OCI-LY3 (cell line): ENCODE data around the gene MAP3K19.

ENCODE experiments used
- CTCF ChIP-seq: fragments of 200-600, 300-600 bp; sonication (generic); IDR thresholded peaks from 2 replicates; pipeline ENCODE4 v1.5.1; 2014; ENCODE audit warnings: antibody characterized with exemption, low read length, low read depth
- EZH2phosphoT487 ChIP-seq: fragments of 200-600 bp; shearing (Covaris generic); IDR thresholded peaks from 2 replicates; pipeline ENCODE4 v1.6.1; 2018; ENCODE audit warnings: antibody characterized with exemption, mixed run types, low read depth

DNA sequence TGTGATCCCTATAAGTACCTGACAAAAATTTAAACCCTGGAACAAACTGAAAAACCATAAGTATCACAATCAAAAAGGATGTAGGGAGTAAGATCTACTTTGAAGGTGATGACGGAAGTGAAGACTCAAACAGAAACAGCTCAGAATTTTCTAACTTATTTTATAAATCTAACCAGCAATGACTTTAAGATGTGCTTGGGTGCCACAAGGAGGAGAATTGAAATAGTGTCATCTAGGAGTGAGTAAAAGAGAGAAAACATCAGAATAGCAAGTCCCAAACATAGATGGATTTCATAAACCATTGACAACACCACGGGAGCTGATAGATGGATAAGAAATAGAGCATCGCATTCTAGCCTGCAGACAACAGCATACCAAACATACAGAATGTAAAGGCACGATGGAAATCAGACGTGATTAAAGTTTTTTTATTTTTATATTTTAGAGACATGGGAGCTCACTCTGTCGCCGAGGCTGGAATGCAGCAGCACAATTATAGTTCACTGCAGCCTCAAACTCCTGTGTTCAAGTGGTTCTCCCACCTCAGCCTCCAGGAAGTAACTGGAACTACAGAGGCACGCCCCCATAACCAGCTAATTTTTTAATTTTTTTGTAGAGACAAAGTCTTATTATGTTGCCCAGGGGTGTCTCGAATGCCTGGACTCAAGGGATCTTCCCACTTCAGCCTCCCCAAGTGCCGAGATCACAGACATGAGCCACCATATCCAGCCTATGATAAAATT is 36.9 kb downstream of the MAP3K19 start:
- no peak for TF ChIP-seq CTCF
- no peak for TF ChIP-seq EZH2phosphoT487
